SU-DHL-6 (cell line): ENCODE results near the gene SPRED2.

Source experiments
- CTCF ChIP-seq: fragments of 200-600 bp; sonication (generic); IDR thresholded peaks from one replicate; pipeline ENCODE4 v1.5.1; 2017; ENCODE audit warnings: antibody characterized with exemption, mild to moderate bottlenecking, low read length, moderate library complexity; ENCODE audit not compliant: insufficient read depth, poor library complexity, severe bottlenecking
- EZH2phosphoT487 ChIP-seq: fragments of 200-600 bp; sonication (generic), shearing (Covaris generic); conservative IDR thresholded peaks from 2 replicates; pipeline ENCODE4 v1.6.1; 2018; ENCODE audit warnings: mild to moderate bottlenecking, antibody characterized with exemption, low read length, moderate library complexity, mixed read lengths

- TF ChIP-seq CTCF (no peak), EZH2phosphoT487 (no peak)
These were observed 21.2 kb downstream of the SPRED2 start for GRCh38 chr2:65411056-65411795.
